CD14-positive monocyte (primary cell): ENCODE measurements around the gene AP1G2. TPM values are rescaled to one million over a fixed set of nuclear protein-coding genes. Genes with fewer than 3 reads are reported as not detected.
A peak's percentile ranks its signal among the peaks of the same experiment; 100 is the strongest.

Experiments
- DNase-seq, 3 donors: peaks; one replicate each; pipeline ENCODE4 v3.0.0-alpha.2; 2011 to 2022
- H2AFZ ChIP-seq: 2 replicates; pipeline ENCODE4 v1.6.0; 2012; ENCODE audit warnings: mild to moderate bottlenecking, low read depth, low read length, inconsistent platforms; ENCODE audit not compliant: insufficient read depth, poor library complexity, severe bottlenecking
- H3K27ac ChIP-seq, 2 donors: 1 replicate in 1 of 2; 2 replicates in 1 of 2; pipeline ENCODE4 v1.5.1; 2012 to 2013; ENCODE audit warnings: low read length in 2 of 2, control low read depth in 1 of 2, inconsistent platforms in 1 of 2, low read depth in 1 of 2, mild to moderate bottlenecking in 1 of 2
- H3K27me3 ChIP-seq, 2 donors: one replicate each; pipeline versions ENCODE4 v1.6.0 to v1.6.1; 2011 to 2013; ENCODE audit warnings: low read length in 2 of 2; ENCODE audit not compliant: control insufficient read depth in 2 of 2, insufficient read depth in 2 of 2
- H3K36me3 ChIP-seq, 2 donors: replicated peaks in 1 of 2; 1 replicate in 1 of 2; 2 replicates in 1 of 2; pipeline versions ENCODE4 v1.5.1 to v1.6.1; 2012 to 2013; ENCODE audit warnings: low read length in 2 of 2, control low read depth in 1 of 2, inconsistent platforms in 1 of 2, mild to moderate bottlenecking in 1 of 2; ENCODE audit not compliant: insufficient read depth in 2 of 2, control insufficient read depth in 1 of 2
- H3K4me1 ChIP-seq, 2 donors: 1 replicate in 1 of 2; 2 replicates in 1 of 2; pipeline versions ENCODE4 v1.5.1 to v1.6.1; 2012 to 2013; ENCODE audit warnings: low read length in 2 of 2, control low read depth in 1 of 2, inconsistent platforms in 1 of 2, mild to moderate bottlenecking in 1 of 2, moderate library complexity in 1 of 2; ENCODE audit not compliant: insufficient read depth in 2 of 2, control insufficient read depth in 1 of 2
- H3K4me2 ChIP-seq: replicated peaks from 2 replicates; pipeline ENCODE3; 2012; ENCODE audit warnings: low read length, moderate library complexity, mild to moderate bottlenecking; ENCODE audit not compliant: poor library complexity, severe bottlenecking; ENCODE audit errors: extremely low read depth
- H3K4me3 ChIP-seq, 3 experiments: fragments of 200-600 bp in 1 of 3; sonication (generic) in 1 of 3; replicated peaks in 1 of 3; 1 replicate in 2 of 3; 2 replicates in 1 of 3; pipeline ENCODE4 v1.5.1; 2011 to 2013; ENCODE audit warnings: low read length in 3 of 3, mild to moderate bottlenecking in 3 of 3, control low read depth in 2 of 3, low read depth in 2 of 3, inconsistent platforms in 1 of 3, moderate library complexity in 1 of 3
- H3K79me2 ChIP-seq: 2 replicates; pipeline ENCODE4 v1.6.0; 2012; ENCODE audit warnings: mild to moderate bottlenecking, control low read depth, inconsistent platforms, low read length, moderate library complexity; ENCODE audit not compliant: insufficient read depth
- H3K9ac ChIP-seq: 2 replicates; pipeline ENCODE4 v1.6.0; 2017; ENCODE audit warnings: low read length, mild to moderate bottlenecking; ENCODE audit not compliant: insufficient read depth, poor library complexity, severe bottlenecking
- H3K9me3 ChIP-seq, 2 donors: replicated peaks in 1 of 2; 1 replicate in 1 of 2; 2 replicates in 1 of 2; pipeline versions ENCODE4 v1.5.1 to v1.6.1; 2012 to 2013; ENCODE audit warnings: low read length in 2 of 2, control low read depth in 1 of 2; ENCODE audit not compliant: control insufficient read depth in 1 of 2, insufficient read depth in 1 of 2
- H4K20me1 ChIP-seq: 2 replicates; pipeline ENCODE4 v1.6.0; 2012; ENCODE audit warnings: mild to moderate bottlenecking, low read length, control low read depth, moderate library complexity; ENCODE audit not compliant: insufficient read depth
- H3K27ac Mint-ChIP-seq, 7 donors: one replicate each; pipeline ENCODE4 v1.8.0; 2020; ENCODE audit warnings: mild to moderate bottlenecking in 7 of 7, mixed read lengths in 7 of 7, moderate library complexity in 6 of 7, inconsistent platforms in 2 of 7
- H3K27me3 Mint-ChIP-seq, 3 donors: one replicate each; pipeline ENCODE4 v1.8.0; 2021 to 2022; ENCODE audit warnings: low read depth in 3 of 3, mild to moderate bottlenecking in 3 of 3, mixed read lengths in 3 of 3, moderate library complexity in 3 of 3, inconsistent platforms in 1 of 3
- H3K36me3 Mint-ChIP-seq, 2 donors: one replicate each; pipeline ENCODE4 v1.8.0; 2020; ENCODE audit warnings: mixed read lengths in 2 of 2, inconsistent platforms in 1 of 2, mild to moderate bottlenecking in 1 of 2
- H3K4me1 Mint-ChIP-seq: one replicate; pipeline ENCODE4 v1.8.0; 2020; ENCODE audit warnings: mild to moderate bottlenecking, mixed read lengths
- H3K4me3 Mint-ChIP-seq, 2 donors: one replicate each; pipeline ENCODE4 v1.8.0; 2020; ENCODE audit warnings: mild to moderate bottlenecking in 2 of 2, mixed read lengths in 2 of 2, moderate library complexity in 1 of 2
- H3K9me3 Mint-ChIP-seq, 7 donors: one replicate each; pipeline ENCODE4 v1.8.0; 2020 to 2022; ENCODE audit warnings: mixed read lengths in 7 of 7, mild to moderate bottlenecking in 6 of 7, moderate library complexity in 6 of 7, inconsistent platforms in 2 of 7
- WGBS: methylation state at CpG from one replicate; pipeline ENCODE4 v1.1.5; 2013; ENCODE audit warnings: missing lambda C conversion rate; ENCODE audit not compliant: insufficient coverage; 5-methylcytosine and 5-hydroxymethylcytosine counted together
- intact Hi-C, 2 donors: fragments of 100-400 bp; cut with micrococcal nuclease; formaldehyde crosslinking; loops; one replicate each; pipeline versions ENCODE4 v1.15.0 to v1.15.1; 2023
- polyA plus RNA-seq, 3 donors: library from polyadenylated mRNA; depleted of rRNA in 1 of 3; unstranded in 2 of 3; stranded (reverse) in 1 of 3; fragments of 300-500 nt in 2 of 3; fragments of >200 nt in 1 of 3; fragmentation: Illumina TruSeq in 2 of 3; gene quantifications; 1 replicate in 2 of 3; 2 replicates in 1 of 3; pipeline ENCODE4 v1.2.3, GENCODE V29; 2012 to 2021
- TF ChIP-seq, protein P1 (sequence below): fragments of 200-600 bp; IDR thresholded peaks from one replicate; pipeline ENCODE4 v1.8.0; 2022; ENCODE audit warnings: antibody characterized with exemption, mild to moderate bottlenecking

AP1G2 gene
- polyA plus RNA-seq, 3 donors, result 32.2 to 437 (median 37.0) TPM

DNA sequence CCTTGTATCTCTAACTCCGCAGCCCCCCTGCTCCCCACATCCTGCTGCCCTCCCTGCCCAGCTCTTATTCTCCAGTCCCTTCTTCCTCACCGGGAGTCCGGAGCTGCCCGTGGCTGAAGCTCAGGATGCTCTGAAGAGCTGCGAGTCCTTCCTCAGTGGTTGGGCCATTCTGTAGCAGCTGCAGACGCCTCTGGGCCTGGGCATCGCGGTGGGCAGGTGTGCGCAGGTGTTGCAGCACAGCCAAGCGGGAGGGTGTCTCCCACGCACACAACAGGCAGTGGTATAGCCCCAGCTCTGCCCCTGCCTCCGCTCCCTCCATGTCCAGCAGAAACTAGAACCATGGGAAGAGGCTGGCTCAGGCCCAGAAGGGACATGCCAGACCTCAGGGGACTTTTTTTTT lies 36.2 kb downstream of the AP1G2 start:
- DNase-seq, result no peak
- Mint-ChIP-seq H3K27ac (peak overlapping the region in 1 of 7 donors; percentile 70), H3K4me1 (peaks cover 12% of the 10 kb centered on the region), H3K9me3 (peaks cover 0 to 2% (median 0%) of the 10 kb centered on the region in 7 donors), H3K27me3 (peaks cover 0 to 4% (median 4%) of the 10 kb centered on the region in 3 donors), H3K4me3 (no peak overlapping the region), H3K36me3 (no peaks in the 10 kb centered on the region)
- TF ChIP-seq, protein P1, sequence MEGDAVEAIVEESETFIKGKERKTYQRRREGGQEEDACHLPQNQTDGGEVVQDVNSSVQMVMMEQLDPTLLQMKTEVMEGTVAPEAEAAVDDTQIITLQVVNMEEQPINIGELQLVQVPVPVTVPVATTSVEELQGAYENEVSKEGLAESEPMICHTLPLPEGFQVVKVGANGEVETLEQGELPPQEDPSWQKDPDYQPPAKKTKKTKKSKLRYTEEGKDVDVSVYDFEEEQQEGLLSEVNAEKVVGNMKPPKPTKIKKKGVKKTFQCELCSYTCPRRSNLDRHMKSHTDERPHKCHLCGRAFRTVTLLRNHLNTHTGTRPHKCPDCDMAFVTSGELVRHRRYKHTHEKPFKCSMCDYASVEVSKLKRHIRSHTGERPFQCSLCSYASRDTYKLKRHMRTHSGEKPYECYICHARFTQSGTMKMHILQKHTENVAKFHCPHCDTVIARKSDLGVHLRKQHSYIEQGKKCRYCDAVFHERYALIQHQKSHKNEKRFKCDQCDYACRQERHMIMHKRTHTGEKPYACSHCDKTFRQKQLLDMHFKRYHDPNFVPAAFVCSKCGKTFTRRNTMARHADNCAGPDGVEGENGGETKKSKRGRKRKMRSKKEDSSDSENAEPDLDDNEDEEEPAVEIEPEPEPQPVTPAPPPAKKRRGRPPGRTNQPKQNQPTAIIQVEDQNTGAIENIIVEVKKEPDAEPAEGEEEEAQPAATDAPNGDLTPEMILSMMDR, result no peak
- Histone ChIP-seq H3K79me2 (no peaks in the 10 kb centered on the region), H3K27me3 (no peaks in the 10 kb centered on the region), H3K9ac (no peak overlapping the region), H3K4me1 (peaks cover 0 to 4% of the 10 kb centered on the region in 2 donors), H3K4me2 (no peak overlapping the region), H3K36me3 (no peaks in the 10 kb centered on the region), H2AFZ (no peak overlapping the region), H3K27ac (no peak overlapping the region), H4K20me1 (no peaks in the 10 kb centered on the region), H3K9me3 (no peaks in the 10 kb centered on the region), H3K4me3 (no peak overlapping the region)
- WGBS, result 93% methylated on average over 11 of the region's 12 CpGs
- intact Hi-C loops, result no loop called here

DNA sequence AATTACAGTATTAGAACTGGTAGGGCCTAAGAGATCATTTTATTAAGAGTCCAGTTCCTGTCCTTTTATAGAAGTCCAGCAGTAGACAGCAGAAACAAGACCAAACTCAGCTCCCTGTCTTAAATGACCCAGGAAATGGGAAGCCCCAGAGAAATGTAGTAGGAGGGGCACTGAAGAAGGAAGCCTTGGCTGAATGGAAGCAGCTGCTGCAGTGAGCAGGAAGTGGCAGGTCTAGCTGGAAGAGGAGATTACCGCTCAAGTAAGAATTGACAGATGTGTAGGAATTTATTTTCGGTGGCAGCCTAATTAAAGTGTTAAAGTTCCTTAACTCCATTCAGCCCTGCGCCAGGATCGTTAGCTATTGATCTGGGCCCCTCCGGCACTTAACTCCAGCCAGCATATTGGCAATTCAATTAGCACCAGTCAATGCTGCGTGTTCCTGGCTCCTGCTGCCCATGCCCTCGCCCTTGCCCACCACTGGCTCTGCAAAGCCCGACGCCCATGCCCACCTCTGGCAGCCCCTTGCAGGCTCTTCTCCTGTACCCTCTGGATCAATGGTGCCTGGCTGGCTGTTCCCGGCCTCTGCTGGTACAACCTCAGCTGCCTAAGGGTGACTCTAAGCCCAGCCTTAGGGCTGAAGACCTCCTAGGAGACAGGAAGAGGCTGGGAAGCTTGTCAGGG lies 37.1 kb downstream of the AP1G2 start:
- H3K27ac Mint-ChIP-seq, result no peak overlapping the region
- H3K27ac ChIP-seq, result no peak overlapping the region
- DNase-seq, result no peak
- H2AFZ ChIP-seq, result no peak overlapping the region
- peaks cover 0 to 2% (median 0%) of the 10 kb centered on the region in 7 donors for H3K9me3 Mint-ChIP-seq
- H3K4me1 Mint-ChIP-seq, result peaks cover 12% of the 10 kb centered on the region
- no peaks in the 10 kb centered on the region for H3K36me3 Mint-ChIP-seq
- no peaks in the 10 kb centered on the region for H3K79me2 ChIP-seq
- TF ChIP-seq, protein P1, result no peak
- H3K9me3 ChIP-seq, result no peaks in the 10 kb centered on the region
- H3K4me3 Mint-ChIP-seq, result no peak overlapping the region
- peaks cover 0 to 4% of the 10 kb centered on the region in 2 donors for H3K4me1 ChIP-seq
- peaks cover 0 to 9% (median 4%) of the 10 kb centered on the region in 3 donors for H3K27me3 Mint-ChIP-seq
- 59% methylated on average over 8 of the region's 10 CpGs for WGBS
- H3K27me3 ChIP-seq, result no peaks in the 10 kb centered on the region
- H3K9ac ChIP-seq, result no peak overlapping the region
- H3K4me3 ChIP-seq, result no peak overlapping the region
- H3K36me3 ChIP-seq, result no peaks in the 10 kb centered on the region
- intact Hi-C loops, result no loop called here
- no peaks in the 10 kb centered on the region for H4K20me1 ChIP-seq
- H3K4me2 ChIP-seq, result no peak overlapping the region
